ENCODE results near the gene KLHL24.
"Not testable (repeated sequence)": the region's sequence is repeated elsewhere in the genome, so short reads cannot be mapped to it uniquely, and the experiment has no call there.

The KLHL24 gene

DNA sequence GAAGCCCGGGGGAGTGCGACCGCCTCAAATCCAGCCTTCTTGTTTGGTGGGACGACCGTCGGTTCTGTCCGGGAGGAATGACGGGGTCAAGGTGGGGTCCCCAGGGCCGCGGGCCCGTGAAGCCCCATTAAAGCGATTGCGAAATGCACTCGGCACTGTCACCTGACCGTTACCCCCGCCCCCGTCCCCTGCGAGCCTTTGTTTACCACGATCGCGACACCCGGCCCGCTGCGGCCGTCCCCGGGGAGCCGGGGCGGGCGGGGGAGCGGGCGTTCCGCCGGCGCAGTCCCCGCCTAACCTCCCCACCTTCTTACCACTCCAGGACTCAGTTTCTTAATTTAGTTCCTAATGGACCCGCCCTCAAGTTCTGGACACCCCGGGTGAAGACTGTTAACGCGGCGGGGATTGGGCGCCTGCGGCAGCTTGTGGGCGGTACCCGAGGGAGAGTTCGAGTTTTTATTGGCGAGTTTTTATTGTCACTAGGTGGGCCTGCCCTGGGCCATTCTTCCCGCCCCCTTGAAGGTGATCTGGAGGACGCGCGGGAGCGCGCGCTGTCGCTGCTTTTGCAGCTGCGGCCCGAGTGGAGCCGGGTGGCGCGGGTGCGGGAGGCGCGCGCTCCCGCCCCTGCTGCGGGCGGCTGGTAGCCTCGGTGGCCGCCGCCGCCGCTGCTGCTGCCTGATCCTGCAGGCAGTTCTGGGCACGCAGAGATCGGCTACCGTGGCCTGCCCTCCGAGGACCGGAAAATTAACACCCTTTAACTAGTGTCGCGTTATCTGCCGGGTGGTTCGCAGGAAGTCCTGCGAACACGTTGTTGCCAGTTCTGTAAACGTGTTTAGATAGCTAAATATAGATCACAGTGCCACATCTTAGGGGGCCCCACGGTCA is 1.0 kb downstream of the KLHL24 start:
- peak; percentile 90 for DNase-seq

DNA sequence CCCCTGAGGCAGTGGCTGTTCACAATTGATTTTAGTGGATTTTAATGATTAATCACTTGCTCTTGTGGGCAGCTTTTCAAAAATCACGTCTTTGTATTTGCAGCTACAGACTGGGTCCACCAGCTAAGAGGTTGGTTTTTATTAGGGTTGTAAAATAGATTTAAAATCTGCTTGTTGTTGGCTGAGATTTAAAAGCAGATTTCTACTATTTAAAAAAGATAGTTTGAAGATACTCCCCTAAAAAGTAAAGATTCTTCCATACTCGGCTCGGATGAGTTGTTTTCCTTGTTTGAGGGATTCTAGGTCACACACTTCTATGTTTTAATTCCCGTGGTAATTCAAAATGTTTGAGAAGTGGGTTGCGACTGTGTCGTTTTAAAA is 1.7 kb downstream of the KLHL24 start:
- DNase-seq, result no peak

DNA sequence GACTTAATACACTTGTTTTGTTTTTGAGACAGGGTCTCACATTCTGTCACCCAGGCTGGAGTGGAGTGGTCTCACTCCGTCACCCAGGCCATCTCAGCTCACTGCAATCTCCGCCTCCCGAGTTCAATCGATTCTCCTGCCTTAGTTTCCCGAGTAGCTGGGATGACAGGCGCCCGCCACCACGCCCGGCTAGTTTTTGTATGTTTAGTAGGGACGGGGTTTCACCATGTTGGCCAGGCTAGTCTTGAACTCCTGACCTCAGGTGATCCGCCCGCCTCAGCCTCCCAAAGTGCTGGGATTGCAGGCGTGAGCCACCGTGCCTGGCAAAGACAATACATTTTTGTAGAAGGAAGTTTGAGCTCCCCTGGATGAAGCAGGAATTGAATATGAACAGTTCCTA is 2.2 kb downstream of the KLHL24 start:
- not testable (repeated sequence) for DNase-seq

DNA sequence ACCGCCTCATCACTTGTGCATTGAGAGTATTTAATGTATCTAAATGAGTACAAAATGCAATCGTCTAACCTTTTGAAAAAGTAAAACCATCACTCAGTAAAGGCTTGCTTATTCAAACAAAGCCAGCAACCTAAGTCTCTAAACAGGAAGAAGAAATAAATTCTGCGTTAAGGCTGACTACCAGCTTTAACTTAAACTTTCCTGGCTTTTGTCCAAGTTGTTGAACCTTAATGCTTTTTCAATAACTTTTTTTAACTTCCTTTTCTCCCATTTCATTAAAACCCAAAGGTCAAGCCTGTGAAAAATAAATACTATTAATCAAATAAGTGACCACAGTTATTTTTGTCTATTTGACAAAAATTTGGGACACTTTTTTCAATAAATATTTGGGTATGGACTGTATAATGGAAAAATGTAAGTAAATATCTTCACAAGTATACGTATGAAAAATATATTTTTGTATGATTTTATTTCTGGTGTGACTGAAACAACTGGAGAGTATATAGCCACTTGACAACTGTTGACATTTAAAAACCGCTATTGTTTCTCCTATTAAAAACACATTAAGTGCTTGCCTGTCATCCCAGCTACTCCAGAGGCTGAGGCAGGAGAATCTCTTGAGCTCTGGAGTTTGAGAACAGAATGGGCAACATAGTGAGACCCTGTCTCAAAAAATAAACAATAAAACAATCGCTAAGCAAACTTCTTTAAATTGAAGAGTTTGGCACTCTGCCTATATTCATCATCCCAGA is 2.9 kb downstream of the KLHL24 start:
- no peak for DNase-seq

DNA sequence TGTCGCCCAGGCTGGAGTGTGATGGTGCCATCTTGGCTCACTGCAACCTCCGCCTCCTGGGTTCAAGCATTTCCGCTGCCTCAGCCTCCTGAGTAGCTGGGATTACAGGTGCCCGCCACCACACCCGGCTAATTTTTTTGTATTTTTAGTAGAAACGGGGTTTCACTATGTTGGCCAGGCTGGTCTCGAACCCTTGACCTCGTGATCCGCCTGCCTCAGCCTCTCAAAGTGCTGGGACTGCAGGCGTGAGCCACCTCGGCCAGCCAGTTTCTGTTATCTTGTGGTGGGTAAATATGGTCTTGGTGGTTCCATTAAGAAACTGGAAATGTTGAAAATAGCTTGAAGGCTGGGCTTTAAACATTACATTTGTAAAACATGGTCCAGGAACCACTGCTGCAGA is 5.2 kb downstream of the KLHL24 start:
- DNase-seq, result not testable (repeated sequence)

DNA sequence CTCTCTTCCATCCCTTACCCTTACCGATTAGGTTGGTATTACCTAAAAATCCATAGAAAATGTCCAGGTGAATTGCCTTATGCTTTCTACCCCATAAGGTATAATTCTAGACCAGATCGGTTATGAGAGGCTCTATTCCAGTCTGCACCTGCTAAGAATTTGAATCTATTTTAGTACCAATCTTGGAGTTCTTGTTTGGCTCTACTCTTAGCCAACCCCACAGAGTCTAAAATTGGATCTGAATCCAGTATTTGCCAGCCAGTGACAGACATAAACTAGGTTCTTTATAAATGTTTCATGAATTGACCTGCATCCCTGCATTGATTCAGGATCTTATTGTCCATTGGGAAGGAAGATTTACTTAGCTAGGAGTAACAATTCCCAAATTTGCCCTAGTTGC is 6.5 kb downstream of the KLHL24 start:
- DNase-seq, result no peak

DNA sequence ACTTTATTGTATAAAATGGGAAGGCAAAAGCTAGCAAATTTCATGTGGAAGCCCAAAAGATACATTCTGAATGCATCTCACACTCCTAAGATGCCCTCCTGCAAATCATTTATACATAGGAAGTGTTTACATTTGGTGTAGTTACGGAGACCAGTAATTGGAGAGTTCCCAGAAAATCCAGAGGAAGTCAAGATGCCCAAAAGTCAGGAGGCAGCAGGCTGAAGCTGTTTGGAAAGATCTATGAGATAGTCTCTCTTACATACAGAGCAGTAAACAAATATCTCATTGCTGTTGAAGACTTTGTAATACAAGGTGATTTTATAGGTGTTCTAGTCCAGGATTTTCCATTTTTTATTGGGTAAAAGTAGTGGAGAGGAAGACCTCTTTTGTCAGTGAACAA is 8.8 kb downstream of the KLHL24 start:
- no peak for DNase-seq

DNA sequence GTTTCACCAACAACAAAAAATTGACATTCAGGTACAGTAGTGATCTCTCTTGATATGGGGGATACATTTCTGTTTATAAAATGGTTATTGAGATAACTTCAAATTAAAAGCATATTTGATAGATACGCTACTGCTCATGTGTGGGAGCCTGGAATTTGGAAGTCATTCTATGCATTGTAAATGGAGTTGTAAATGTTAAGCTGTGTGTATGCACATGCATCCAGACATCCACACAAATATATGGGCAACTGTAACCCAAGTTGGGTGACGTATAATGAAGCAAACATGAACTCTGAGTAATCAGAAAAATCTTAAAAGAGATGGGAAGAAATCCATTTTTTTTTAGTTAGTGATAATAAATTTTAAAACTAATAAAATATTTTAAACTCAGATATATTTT is 9.8 kb downstream of the KLHL24 start:
- DNase-seq, result no peak

DNA sequence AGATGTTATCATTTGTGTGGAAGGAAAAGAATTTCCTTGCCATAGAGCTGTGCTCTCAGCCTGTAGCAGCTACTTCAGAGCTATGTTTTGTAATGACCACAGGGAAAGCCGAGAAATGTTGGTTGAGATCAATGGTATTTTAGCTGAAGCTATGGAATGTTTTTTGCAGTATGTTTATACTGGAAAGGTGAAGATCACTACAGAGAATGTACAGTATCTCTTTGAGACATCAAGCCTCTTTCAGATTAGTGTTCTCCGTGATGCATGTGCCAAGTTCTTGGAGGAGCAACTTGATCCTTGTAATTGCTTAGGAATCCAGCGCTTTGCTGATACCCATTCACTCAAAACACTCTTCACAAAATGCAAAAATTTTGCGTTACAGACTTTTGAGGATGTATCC is 15.1 kb downstream of the KLHL24 start:
- DNase-seq, result peak; percentile 31

DNA sequence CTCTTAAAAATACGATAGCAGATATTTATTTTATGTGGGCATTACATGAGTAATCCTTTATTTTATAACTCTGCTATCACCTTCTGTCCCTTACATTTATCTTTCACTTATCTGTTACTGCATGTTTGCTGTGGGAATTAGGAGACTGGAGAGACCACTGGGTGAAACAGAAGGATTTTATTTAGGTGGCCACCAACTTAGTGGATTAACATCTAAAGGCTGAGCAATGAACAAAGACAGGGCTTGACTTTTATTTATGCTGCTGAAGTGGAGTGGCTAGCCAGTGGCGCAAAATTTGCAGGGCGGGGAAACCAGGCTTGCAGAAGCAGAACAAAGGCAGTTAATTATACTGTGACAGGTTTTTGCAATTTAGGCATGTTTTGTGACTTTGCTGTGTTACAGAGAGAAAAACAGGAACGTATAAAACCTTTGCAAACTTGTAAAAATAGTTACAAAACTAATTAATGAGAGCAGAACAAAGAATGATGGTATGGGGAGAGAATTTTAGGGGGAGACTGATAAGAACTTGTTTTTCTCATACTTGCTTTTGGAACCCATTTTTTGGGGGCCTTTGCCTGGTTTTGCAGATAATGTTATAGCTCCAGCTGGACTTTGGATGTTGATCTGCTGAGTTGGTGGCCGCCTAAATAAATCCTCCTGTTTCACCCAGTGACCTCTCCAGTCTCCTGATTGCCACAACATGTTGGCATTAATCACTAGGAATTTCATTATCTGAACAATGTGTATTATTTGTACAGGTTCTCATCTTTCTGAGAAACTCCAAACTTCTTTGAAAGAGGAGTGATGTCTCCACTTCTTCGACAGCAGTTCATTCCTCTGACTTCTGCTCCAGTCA is 18.0 kb downstream of the KLHL24 start:
- DNase-seq, result no peak

DNA sequence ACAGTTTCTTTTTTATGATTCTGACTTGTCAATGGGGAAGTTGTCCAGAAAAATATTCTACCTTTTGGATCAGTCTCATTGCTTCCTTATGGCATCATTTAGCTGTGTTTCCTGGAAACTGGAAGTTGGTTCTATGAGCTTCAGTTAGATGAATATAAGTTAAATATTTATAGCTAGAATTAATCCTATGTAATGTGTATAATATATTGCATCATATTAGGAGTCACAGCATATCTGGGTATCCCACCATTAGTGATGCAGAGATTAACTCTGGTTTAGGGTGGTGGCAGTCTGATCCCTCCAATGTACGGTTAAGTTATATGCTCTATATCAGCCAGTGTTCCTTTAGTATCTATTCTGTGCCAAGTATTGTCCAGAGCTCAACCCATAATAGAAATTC is 19.3 kb downstream of the KLHL24 start:
- no peak for DNase-seq

DNA sequence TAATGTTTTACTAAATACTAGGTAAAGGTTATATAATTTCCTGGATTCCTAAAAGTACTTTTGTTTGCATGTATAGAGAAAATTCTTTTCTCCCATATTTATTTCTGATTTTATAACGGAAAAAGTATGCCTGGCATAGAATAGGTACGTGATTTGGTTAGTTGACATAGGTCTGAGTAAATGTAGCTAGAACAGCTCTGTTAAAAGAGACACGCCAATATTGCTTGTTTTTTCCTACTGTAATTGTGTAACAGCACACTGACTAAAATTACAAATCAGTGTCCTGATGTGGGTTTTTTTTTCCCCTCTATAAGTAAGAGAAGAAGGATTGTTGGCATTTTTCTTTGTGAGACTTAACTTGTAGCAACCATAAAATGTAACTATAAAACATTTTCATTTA is 26.7 kb downstream of the KLHL24 start:
- DNase-seq, result no peak

DNA sequence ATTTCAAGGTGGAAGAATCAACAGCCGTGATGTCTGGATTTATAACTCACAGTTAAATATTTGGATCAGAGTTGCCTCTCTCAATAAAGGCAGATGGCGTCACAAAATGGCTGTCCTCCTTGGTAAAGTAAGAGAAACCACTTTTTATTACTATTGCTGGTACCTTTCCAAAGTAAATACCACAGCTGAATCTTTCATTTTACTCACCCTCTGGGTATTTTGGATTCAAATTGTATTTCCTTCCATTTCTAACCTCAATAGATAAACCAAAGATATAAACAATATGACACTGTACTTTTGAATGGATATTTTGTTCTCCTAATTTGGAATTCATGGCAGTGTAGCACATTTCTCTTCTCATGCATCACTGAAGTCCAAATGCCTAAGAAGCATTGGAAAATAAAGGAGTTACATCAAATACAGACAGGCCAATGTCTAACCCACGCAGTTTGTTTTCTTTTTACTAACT is 29.5 kb downstream of the KLHL24 start:
- DNase-seq, result peak; percentile 86

DNA sequence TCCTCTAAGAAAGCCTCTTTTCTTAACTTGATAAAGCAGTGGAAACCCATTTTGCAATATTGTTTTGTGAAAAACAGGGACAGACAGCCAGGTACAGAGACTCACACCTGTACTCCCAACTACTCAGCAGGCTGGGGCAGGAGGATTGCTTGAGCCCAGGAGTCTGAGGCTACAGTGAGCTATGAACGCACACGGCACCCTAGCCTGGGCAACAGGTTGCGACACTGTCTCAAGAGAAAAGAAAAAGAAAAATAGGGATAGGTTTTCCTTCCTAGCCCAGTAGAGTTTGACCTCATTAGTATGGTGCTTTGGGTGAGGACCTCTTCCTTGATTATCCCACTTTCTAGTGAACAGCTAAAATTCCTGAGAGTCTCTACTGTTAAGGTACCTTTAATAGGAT is 44.6 kb downstream of the KLHL24 start:
- no peak for DNase-seq

DNA sequence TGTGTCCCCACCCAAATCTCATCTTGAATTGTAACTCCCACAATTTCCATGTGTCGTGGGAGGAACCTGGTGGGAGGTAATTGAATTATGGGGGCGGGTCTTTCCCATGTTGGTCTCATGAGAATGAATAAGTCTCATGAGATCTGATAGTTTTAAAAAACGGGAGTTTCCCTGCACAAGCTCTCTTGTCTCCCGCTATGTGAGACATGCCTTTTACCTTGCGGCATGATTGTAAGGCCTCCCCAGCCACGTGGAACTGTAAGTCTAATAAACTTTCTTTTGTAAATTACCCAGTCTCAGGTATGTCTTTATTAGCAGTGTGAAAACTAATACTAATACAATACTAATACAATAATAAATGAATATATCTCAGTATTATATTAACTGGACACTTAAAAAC is 52.3 kb downstream of the KLHL24 start:
- no peak for DNase-seq

DNA sequence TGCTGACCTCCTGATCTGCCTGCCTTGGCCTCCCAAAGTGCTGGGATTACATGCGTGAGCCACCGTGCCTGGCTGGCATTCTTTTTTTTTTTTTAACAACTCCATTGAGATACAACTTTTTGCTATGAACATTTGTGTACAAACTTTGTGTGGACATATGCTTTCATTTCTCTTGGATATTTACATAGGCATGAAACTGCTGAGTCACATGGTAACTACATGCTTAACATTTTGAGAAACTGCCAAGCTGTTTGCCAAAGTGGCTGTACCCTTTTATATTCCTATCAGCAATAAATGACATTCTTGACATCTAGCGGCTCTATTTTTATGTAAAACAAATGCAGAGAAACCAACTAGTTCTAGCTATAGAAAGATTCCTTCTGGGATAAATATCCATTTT is 53.5 kb downstream of the KLHL24 start:
- DNase-seq, result no peak

DNA sequence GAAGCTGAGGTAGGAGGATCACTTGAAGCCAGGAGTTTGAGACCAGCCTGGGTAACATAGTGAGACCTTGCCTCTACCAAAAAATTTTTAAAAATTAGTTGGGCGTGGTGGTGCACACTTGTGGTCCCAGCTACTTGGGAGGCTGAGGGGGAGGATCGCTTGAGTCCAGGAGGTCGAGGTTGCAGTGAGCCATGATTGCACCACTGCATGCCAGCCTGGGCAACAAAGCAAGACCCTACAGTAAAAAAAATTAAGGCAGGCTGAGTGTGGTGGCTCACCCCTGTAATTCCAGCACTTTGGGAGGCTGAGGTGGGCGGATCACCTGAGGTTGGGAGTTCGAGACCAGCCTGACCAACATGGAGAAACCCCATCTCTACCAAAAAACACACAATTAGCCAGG is 54.2 kb downstream of the KLHL24 start:
- not testable (repeated sequence) for DNase-seq

DNA sequence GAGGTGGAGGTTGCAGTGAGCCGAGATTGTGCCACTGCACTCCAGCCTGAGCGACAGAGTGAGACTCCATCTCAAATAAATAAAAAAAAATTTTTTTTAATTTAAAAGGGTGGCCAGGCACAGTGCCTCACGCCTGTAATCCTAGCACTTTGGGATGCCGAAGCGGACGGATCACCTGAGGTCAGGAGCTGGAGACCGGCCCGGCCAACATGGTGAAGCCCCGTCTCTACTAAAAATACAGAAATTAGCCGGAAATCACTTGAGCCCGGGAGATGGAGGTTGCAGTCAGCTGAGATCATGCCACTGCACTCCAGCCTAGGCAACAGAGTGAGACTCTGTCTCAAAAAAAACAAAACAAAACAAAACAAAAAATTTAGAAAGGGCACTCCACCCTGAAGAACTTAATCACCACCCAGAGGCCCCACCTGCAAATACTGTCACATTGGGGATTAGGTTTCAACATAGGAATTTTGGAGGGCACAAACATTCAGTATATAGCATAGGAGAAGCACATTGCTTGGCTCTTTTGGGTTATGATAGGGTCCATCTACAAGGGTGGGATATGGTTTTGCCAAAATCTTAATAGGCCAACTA is 55.1 kb downstream of the KLHL24 start:
- no peak for DNase-seq

DNA sequence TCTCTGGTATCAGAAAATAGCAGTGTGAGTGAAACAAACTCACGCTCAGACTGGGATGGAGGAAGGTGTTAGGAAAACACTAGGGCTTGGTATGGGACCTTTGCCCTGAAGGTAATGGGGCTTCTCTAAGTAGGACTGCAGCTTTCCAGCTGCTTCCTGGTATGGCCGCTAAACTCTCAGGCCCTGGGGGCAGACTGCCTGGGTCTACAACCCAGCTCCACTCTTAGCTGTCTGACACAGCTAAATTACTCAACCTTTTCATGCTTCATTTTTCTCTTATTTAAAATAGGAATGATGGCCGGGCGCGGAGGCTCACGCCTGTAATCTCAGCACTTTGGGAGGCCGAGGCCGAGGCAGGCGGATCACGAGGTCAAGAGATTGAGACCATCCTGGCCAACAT is 57.0 kb downstream of the KLHL24 start:
- no peak for DNase-seq

DNA sequence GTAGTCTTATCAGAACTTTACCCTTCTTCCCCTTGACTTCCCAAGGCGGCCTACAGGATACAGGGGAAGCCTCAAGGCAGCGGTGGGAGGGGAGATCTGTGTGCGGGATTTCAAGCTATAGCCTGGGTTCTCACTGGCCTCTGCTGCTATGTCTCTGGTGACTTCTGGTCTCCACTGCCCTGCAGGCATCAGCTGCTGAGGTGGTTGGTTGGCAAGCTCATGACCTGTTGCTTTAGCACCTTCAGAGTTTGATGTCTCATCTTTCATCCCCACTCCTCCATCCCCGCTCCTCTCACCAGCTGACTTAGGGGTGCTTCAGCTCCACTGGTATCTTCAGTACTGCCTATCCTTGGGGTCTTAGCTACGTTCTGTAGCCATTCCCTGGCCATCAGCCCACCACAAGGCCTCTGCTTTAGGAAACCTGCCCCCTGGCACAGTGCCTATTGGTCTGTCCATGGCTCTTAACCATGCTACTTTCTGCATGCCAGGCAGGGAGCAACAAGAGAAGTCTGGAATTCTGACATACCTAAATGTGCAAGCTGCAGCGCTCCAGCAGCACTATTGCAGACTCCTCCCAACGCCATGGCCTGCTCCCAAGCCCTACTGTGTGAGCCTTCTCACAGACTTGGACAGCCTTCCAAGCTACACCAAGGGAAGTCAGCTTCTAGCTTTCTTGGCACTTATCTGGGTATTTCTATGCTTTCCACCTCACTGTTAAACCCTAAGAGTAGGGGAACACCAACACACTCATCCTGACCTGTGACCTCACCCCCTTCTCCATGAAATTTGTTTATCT is 60.3 kb downstream of the KLHL24 start:
- no peak for DNase-seq

DNA sequence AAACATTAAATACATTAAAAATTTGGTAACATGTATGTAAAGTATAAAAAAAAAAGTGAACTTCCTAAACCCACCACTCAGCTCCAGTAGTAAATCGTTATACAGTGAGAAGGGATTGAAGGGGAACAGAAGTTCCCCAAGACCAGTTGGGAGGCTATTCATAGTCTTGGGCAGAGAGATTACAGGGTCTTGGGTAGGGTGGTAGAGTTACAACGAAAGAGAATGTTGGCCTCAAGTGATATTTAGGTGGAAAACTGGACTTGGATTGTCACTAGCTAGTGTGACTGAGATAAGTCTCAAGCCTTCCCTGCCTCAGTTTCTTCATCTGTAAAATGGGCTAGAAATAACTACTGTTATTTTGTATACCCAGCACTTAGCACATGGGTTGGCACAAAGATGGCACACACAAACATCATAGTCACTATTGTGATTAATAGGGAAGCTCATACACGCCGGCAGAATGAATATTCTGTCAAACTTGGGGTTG is 61.7 kb downstream of the KLHL24 start:
- DNase-seq, result no peak

Measured in amniotic stem cell (primary cell).